Activated CD8-positive, alpha-beta memory T cell treated with anti-CD3 and anti-CD28 coated beads, Interleukin-2, amount 50 U/mL, for 1 hour (primary cell): ENCODE measurements around the gene AURKAIP1.
"Not testable (repeated sequence)": the region's sequence is repeated elsewhere in the genome, so short reads cannot be mapped to it uniquely, and the experiment has no call there.

ENCODE experiments used
- DNase-seq: peaks from one replicate; pipeline ENCODE4 v3.0.0-alpha.2; 2020; ENCODE audit errors: extremely low read depth

The AURKAIP1 gene

DNA sequence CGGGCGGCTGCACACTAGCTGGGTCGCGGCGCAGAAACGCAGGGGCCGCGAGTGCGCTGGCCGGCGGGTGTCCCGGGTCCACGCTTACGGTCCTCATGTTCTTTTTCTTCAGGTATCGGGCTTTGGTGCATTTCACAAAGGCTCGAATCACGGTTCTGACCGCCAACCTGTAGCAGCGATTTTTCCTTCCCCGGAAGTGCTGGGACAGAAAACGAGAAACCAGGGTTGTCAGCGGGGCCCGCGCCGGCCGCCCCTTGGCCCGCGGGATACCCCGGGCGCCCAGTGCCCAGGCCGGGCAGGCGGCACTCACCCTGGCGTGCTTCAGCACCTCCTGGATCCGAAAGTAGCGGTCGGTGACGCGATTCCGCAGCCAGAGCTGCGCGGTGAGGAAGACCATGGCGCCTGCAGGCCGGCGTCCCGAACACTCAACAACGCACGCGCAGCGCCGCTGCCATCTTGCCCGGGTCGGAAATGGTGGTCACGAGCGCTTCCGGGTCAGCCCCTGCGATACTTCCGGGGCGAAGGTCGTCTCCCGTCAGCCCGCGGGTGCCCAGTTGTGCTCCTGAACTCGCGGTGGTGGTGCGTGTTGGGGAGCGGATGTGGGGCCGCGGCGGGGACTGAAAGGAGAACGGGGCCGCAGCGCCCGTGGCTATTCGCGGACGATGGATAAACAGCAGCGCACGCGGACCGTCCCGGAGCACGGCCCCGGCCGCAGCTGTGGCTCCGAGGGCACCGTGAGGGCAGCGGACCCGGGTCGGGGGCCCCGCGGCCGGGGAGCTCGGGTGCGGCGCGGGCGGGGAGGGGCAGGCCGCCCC lies 32.0 kb upstream of the AURKAIP1 start, which contains the start of gene MRPL20:
Gene MRPL20, minus strand, starts transcription at position 473 of the 815 bp plus-strand sequence. Its CDS starts 76 bp downstream, at position 397.
- DNase-seq, result peak; percentile 89

GRCh38 chr1:1406101-1406820 lies 31.3 kb upstream of the AURKAIP1 start:
- no peak for DNase-seq

- DNase-seq, result no peak
These were observed 28.6 kb upstream of the AURKAIP1 start for GRCh38 chr1:1403653-1404052.

GRCh38 chr1:1402901-1403392 lies 27.9 kb upstream of the AURKAIP1 start:
- DNase-seq, result not testable (repeated sequence)

GRCh38 chr1:1402072-1402900 lies 27.3 kb upstream of the AURKAIP1 start:
- no peak for DNase-seq

DNA sequence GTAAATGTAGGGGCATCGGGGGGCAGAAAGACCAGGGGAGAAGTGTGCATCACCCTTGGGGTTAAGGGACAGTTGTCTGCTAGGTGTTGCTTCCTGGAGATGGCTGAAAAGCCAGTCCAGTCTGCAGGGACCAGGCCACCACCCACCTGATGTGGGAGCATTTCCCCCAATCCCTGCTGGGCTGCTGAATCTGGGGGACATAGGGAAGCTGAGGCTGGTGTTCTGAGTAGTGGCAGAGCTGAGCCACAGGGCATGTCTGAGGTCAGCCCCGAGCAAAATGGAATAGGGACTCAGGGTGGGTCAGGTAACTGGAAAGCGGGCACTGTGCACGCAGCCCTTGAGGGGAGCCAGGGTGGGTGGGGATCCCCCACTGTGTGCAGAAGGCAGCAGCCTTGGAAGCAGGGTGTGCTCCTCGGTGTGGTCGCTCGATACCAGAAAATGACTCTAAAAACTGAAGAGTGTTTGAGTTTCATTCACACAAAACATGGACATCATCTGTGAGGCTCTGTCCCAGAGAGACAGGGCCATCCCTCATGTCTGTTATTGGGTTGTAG lies 26.5 kb upstream of the AURKAIP1 start:
- no peak for DNase-seq

- DNase-seq, result no peak
These were observed 25.8 kb upstream of the AURKAIP1 start for GRCh38 chr1:1400576-1401456.

- no peak for DNase-seq
These were observed 25.0 kb upstream of the AURKAIP1 start for GRCh38 chr1:1399872-1400575.

- peak; percentile 95 for DNase-seq
These were observed 24.3 kb upstream of the AURKAIP1 start, which contains the start of gene CCNL2 for GRCh38 chr1:1399187-1399871. CCNL2 (minus strand) TSS chr1:1399335; CDS start chr1:1399306, 29 bp downstream.

- no peak for DNase-seq
These were observed 23.7 kb upstream of the AURKAIP1 start for GRCh38 chr1:1398677-1399186.

GRCh38 chr1:1397839-1398523 lies 23.0 kb upstream of the AURKAIP1 start:
- no peak for DNase-seq

DNA sequence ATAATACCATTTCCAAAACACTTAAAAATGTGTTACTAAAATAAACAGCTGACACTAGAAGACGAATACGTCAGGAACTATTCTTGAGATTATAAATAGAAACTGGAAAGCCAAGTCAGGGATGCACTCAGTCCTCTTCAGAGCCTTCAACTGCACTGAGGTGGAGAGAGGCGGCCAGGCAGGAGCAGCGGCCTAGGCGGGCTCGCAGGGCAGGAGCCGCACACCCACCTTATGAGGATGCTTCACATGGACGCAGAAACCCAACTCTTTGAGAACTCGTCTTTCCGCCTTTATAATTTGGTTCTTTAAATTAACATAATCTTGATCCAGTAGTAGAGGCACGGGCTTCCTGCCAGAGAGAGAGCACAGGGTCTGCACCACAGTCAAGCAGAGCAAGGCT lies 20.2 kb upstream of the AURKAIP1 start:
- DNase-seq, result no peak

DNA sequence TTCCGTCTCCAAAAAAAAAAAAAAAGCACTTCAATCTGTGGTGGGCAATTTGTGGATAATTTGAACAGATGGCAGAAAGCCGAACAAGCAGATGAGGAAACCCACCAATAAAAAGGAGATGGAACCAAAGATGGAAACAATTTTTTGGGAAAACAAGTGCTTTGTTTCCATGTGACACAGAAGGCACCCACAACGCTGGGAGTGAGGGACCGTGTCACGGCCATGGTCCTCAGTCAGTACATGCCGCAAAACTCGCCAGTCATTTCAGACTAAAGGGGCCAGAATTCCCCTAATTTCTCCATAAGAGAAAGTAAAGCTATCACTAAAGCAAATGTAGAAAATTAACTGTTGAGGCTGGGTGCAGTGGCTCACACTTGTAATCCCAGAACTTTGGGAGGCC lies 19.1 kb upstream of the AURKAIP1 start:
- no peak for DNase-seq

GRCh38 chr1:1393428-1393827 lies 18.4 kb upstream of the AURKAIP1 start:
- DNase-seq, result no peak

DNA sequence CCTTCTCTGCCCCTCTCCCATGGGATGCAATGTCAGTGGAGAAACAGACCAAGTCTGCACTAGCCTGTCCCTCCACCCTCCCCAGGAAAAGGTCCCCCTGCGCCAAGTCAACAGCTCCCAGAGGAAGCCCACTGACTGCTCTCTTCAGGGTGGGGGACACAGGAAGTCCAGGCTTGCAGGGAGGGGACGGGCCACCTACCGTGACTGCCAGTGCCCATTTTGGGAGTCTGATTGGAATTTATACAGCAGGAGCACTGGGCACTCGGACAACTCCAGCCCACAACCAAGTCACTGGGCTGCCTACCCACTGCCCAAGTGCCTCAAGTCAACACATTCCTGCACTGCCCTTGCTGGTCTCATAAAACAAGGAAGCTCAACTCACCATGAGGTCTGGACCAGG lies 18.0 kb upstream of the AURKAIP1 start:
- DNase-seq, result no peak

DNA sequence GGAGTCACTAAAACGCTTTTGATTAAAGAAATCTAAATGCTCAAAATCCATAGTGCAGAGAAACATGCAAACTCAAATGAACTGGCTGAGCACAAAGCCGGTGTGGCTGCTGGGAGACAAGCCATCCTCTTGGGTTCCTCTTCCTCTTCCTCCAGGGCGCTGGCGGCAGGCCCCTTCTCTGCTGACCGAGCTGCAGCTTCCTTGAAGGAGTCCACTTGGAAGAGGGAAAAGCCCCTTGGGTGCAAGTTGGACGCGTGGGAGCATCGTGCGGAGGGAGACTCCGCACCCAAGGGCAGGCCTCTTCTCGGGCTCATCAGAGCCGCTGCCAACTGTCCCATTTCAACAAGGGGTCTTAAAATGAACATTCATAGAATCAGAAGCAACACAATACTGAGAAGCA lies 16.2 kb upstream of the AURKAIP1 start:
- DNase-seq, result no peak

- DNase-seq, result no peak
These were observed 15.7 kb upstream of the AURKAIP1 start for GRCh38 chr1:1390675-1391074.

DNA sequence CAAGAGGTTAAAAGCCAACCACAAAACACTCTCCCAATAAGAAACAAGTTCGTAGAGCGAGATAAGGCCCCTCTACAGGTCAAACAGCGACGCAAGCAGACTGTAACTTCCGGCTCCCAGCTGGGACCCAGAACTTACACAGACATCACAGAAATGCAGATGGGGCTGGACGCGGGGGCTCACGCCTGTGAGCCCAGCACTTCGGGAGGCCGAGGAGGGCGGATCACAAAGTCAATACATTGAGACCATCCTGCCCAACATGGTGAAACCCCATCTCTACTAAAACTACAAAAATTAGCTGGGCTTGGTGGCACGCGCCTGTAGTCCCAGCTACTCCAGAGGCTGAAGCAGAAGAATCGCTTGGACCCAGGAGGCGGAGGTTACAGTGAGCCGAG lies 13.1 kb upstream of the AURKAIP1 start:
- no peak for DNase-seq
